HFF-Myc (cell line): Measurements from ENCODE around the gene KIF3C.
A peak's percentile ranks its signal among the peaks of the same experiment; 100 is the strongest.
"Not testable (repeated sequence)": the region's sequence is repeated elsewhere in the genome, so short reads cannot be mapped to it uniquely, and the experiment has no call there.

Experiments used
- DNase-seq: peaks from one replicate; pipeline ENCODE4 v3.0.0-alpha.2; 2011; ENCODE audit warnings: low read depth; ENCODE audit errors: extremely low read depth
- H3K4me3 ChIP-seq: replicated peaks from 2 replicates; pipeline ENCODE4 v1.5.1; 2011; ENCODE audit warnings: low read depth, mild to moderate bottlenecking, control low read depth, low read length
- TF ChIP-seq, protein P1 (sequence below): IDR thresholded peaks from 2 replicates; pipeline ENCODE4 v1.5.1; 2012; ENCODE audit warnings: mild to moderate bottlenecking, low read depth, low read length, control low read depth; ENCODE audit errors: missing control alignments

The KIF3C gene

DNA sequence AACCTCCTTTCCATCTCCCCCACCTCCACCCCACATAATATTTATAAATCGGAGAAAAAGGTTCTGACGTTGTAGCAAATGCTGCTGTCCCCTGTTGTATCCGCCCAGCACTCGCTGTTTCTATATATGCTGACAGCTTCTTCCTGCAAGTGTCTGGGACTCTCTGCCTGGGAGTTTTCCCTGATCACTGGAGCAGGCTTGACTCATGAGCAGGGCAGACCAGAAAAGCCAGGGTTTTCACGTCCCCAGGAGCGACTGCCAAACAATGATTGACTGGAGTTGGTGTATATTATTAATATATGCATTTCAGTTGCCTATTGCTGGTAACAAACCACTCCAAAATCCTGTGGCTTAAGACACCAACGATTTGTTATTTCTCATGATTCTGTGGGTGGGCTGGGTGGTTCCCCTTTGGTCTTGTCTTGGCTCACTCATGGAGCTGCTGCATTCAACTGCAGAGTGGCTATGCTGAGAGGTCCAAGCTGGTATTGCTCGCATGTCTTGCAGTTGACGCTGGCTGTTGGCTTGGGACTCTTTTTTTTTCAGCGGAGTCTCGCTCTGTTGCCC is 82.8 kb downstream of the KIF3C start:
- TF ChIP-seq, protein P1, sequence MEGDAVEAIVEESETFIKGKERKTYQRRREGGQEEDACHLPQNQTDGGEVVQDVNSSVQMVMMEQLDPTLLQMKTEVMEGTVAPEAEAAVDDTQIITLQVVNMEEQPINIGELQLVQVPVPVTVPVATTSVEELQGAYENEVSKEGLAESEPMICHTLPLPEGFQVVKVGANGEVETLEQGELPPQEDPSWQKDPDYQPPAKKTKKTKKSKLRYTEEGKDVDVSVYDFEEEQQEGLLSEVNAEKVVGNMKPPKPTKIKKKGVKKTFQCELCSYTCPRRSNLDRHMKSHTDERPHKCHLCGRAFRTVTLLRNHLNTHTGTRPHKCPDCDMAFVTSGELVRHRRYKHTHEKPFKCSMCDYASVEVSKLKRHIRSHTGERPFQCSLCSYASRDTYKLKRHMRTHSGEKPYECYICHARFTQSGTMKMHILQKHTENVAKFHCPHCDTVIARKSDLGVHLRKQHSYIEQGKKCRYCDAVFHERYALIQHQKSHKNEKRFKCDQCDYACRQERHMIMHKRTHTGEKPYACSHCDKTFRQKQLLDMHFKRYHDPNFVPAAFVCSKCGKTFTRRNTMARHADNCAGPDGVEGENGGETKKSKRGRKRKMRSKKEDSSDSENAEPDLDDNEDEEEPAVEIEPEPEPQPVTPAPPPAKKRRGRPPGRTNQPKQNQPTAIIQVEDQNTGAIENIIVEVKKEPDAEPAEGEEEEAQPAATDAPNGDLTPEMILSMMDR, result no peak
- DNase-seq, result no peak
- H3K4me3 ChIP-seq, result no peak overlapping the region

DNA sequence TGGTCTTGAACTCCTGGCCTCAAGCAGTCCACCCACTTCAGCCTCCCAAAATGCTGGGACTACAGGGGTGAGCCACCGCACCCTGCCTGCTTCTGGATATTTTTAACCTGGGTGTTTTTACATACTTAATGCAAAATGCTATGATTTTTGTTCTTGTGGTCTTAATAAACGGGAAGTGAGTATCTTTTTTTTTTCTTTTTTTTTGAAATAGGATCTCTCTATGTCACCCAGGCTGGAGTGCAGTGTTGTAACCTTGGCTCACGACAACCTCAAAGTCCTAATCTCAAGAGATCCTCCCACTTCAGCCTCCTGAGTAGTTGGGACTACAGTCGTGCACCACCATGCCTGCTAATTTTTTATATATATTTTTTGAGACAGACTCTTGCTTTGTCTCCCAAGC is 84.8 kb downstream of the KIF3C start:
- H3K4me3 ChIP-seq, result no peak overlapping the region
- TF ChIP-seq, protein P1, result no peak
- no peak for DNase-seq

DNA sequence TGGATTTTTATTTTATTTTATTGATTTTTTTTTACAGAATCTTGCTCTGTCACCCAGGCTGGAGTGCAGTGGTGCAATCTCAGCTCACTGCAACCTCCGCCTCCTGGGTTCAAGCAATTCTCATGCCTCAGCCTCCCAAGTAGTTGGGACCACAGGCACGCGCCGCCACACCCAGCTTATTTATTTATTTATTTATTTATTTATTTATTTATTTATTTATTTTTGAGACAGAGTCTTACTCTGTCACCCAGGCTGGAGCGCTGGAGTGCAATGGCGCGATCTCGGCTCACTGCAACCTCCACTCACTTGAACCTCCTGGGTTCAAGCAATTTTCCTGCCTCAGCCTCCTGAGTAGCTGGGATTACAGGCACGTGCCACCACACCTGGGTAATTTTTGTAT is 86.0 kb downstream of the KIF3C start:
- DNase-seq, H3K4me3 ChIP-seq: not testable (repeated sequence)

DNA sequence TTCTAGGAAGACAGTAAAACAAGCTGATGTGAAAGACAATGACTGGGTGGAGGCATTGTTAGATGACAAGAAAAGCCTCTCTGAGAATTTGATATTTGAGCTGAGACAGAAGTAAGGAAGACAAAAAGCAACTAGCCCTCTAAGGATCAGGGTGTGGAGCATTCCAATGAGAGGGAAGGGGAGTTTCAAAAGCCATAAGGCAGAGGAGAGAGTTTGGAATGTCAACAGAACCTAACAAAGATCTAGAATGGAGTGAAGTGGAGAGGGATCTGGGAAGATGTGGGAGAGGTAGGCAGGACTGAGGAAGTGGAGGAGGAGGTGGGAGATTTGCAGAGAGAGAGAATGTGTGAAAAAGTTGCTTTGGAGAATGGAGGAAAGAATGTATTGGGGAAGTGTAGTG is 86.7 kb downstream of the KIF3C start:
- DNase-seq, result no peak
- TF ChIP-seq, protein P1, result no peak
- H3K4me3 ChIP-seq, result no peak overlapping the region

DNA sequence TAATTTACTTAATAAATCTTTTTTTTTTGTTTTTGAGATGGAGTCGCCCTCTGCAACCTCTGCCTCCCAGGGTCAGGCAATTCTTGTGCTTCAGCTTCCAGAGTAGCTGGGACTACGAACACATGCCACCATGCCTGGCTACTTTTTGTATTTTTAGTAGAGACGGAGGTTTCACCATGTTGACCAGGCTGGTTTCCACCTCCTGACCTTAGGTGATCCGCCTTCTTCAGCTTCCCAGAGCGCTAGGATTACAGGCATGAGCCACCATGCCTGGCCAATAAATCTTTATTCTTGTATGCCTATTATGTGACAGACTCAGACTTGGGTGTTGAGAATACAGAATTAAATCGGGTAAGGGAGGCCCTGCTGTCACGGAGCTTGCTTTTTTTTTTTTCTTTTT is 87.3 kb downstream of the KIF3C start:
- no peak overlapping the region for H3K4me3 ChIP-seq
- TF ChIP-seq, protein P1, result no peak
- DNase-seq, result no peak

DNA sequence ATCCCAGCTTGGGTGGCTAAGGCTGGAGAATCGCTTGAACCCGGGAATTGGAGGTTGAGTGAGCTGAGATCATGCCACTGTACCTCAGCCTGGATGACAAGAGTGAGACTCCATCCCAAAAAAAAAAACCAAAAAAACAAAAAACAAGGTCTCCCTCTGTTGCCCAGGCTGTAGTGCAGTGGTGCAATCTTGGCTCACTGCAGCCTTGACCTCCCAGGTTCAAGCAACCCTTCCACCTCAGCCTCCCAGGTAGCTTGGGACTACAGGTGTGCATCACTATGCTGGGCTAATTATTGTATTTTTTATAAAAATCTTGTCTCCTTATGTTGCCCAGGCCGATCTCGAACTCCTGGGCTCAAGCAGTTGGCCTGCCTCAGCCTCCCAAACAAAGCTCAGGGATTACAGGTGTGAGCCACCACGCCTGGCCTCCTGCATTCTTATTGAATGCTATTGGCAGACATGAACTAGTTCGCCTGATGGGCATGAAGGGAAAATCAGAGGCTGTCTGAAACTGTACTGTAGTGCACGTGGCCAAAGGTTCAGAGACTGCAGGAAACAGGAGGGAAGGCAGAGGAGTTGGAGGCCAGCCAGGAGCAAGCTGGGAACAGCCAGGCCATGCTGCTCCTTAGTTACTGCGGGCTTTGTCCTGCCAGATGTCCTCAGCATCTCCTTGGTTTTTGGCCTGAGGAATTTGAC is 88.0 kb downstream of the KIF3C start:
- DNase-seq, result peak; percentile 82
- TF ChIP-seq, protein P1, result no peak

DNA sequence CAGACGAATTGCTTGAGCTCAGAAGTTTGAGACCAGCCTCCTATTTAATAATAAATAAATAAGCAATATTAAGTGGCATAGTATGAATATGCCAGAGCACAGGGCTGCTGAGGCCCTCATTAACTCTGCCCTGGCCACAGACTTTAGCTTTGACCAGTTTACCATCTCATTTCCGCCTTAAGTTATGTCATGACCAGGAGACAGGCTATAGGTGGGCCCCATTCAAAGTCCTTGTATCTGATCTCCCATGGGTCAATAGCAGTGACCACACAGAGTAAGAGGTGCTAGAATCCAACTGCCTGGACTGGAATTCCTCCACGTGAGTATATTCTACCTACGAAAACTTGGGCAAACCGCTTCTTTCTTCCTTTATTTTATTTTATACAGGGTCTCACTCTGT is 90.6 kb downstream of the KIF3C start:
- H3K4me3 ChIP-seq, result no peak overlapping the region
- no peak for DNase-seq
- TF ChIP-seq, protein P1, result no peak

More for the DNA sequence above, 88.0 kb downstream of the KIF3C start:
- no peak overlapping the region for H3K4me3 ChIP-seq
